NT2/D1 (cell line): ENCODE data around the gene OR9A2.

Experiments used
- SUZ12 ChIP-seq: IDR thresholded peaks from 2 replicates; pipeline ENCODE4 v1.6.1; 2011; ENCODE audit not compliant: insufficient read length, insufficient read depth; ENCODE audit errors: extremely low read depth
- YY1 ChIP-seq: IDR thresholded peaks from 2 replicates; pipeline ENCODE4 v1.6.1; 2011; ENCODE audit not compliant: insufficient read length, insufficient read depth
- ZNF274 ChIP-seq: IDR thresholded peaks from 2 replicates; pipeline ENCODE4 v1.6.1; 2011; ENCODE audit warnings: mild to moderate bottlenecking, low read depth, low read length

DNA sequence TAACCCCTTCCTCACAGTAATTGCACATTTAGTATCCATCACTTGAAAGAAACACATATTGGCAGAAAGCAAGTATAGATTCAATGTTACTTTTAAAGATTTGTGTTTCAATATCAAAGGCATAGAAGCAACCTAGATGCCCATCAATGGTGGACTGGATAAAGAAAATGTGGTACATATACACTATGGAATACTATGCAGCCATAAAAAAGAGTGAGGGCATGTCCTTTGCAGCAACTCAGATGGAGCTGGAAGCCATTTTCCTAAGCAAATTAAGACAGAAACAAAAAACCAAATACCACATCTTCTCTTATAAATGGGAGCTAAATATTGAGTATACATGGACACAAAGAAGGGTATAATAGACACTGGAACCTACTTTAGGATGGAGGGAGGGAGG, 28.8 kb upstream of the OR9A2 start:
- TF ChIP-seq ZNF274, result no peak
- TF ChIP-seq SUZ12, result no peak
- no peak for TF ChIP-seq YY1
